Pulmonary artery endothelial cell (primary cell): ENCODE results near the gene GNRHR. TPM values are rescaled to one million over a fixed set of nuclear protein-coding genes. Genes with fewer than 3 reads are reported as not detected.
"Not testable (repeated sequence)": the region's sequence is repeated elsewhere in the genome, so short reads cannot be mapped to it uniquely, and the experiment has no call there.

Experiments
- DNase-seq: peaks from one replicate; pipeline ENCODE4 v3.0.0-alpha.2; 2011; ENCODE audit warnings: low read depth, low spot score
- total RNA-seq: library from RNA; depleted of rRNA; stranded (reverse); fragments of >200 nt; gene quantifications from 2 replicates; pipeline ENCODE4 v1.2.3, GENCODE V29; 2014

GNRHR gene
- total RNA-seq, 1 donor from 2014 or later, result not detected

DNA sequence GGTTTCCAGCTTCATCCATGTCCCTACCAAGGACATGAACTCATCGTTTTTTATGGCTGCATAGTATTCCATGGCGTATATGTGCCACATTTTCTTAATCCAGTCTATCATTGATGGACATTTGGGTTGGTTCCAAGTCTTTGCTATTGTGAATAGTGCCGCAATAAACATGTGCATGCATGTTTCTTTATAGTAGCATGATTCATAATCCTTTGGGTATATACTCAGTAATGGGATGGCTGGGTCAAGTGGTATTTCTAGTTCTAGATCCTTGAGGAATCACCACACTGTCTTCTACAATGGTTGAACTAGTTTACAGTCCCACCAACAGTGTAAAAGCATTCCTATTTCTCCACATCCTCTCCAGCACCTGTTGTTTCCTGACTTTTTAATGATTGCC, 23.7 kb downstream of the GNRHR start:
- not testable (repeated sequence) for DNase-seq

DNA sequence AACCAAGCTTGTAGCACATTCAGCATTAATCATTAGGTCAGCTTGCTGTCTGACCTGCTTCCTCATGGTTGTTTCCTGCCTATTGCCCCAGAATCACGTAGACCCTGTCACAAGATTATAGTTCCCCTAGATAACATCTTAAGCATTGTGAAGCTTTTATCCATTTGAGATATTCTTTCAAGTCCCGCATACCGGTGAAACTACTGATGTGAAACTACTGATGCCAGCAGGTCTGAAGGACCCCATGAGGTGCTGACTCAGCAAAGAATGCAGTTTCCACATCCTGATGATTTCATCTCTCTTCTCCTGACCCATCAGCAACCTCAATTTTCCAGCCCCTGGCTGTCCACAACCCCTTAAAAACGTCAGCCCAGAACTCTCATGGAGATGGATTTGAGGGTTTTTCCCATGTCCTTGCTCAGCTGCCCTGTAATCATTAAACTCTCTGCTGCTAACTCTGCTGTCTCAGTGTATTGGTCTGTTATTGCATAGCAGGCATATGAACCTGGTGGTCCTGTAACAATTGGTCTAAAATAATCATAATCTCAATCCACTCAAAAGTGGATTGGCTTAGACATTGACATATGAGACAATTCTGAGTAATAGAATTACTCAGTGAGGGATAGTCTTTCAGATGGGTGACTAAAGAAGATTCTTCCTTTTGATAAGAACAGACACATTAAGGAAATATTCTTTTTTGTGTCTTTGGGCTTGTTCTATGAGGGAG, 26.9 kb downstream of the GNRHR start:
- no peak for DNase-seq

DNA sequence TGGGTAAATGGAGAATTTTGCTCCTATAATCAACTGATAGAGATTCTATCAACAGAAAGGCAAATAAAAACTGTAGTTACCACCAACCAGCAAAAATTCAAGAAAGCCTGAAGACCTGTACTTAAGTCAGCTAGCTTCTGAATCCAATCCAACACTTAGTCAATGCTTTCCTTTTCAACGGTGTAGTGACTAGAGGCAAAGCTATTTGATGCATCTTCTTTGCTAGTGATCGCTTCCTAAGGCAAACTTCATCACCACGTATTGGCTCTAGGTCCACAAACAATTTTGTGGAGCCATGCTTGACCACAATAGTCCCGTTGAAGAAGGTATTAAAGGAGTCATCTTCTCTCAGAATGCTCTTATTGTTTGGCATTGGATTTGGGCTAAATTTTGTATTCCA, 28.2 kb downstream of the GNRHR start:
- no peak for DNase-seq

DNA sequence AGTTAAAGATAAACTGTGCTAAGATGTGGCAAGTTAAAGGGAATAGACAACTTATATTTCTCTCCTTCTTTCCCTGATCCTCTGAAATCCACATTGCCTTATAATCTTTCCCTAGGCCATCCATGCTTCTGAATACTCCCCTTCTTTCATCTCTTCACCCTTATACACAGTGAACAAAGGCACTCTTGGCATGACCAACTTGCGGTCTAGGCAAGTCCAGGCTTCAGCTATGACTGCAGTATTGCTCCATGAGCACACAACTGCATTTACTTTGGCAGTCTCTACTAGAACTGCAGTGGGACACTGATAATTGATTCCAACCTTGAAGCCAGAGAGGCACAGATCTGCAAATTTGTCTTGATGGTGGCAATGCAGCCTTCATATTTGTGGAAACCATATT, 29.1 kb downstream of the GNRHR start:
- no peak for DNase-seq

DNA sequence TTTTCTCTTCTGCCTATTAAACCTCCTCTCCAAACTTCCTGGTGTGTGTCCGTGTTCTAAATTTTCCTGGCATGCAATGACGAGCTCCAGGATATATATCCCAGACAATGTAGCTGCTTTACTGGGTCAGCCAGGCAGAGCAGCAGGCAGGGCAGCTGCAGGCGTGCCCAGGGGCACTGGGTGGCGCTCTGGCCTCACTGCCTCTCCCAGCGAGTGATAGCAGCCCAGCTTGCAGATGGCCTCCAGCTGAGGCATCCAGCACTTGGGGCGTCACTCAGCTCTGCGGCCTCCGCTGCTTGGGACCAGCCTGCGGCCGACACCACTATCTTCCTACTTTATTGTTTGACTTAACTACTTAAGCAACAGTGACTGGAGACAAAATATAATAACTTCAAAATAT, 30.2 kb downstream of the GNRHR start:
- DNase-seq, result no peak

DNA sequence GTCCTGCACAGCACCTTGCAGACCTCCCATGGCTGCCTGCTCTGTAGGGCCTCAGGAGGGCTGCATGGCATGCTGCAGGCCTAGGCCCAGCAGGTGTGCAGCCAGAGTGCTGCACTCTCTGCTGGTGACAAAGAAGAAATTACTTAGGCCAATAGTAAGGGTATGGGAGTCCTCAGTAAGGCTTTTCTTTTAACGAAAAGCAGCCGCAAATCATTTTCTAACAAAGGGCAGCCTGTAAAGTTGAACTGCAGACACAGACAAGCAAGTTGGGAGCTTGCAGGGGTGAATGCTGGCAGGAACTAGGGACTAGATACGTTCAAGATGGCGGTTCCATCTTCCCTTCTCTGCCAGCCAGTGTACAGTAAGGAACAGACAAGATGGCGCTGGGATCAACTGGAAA, 30.8 kb downstream of the GNRHR start:
- no peak for DNase-seq

DNA sequence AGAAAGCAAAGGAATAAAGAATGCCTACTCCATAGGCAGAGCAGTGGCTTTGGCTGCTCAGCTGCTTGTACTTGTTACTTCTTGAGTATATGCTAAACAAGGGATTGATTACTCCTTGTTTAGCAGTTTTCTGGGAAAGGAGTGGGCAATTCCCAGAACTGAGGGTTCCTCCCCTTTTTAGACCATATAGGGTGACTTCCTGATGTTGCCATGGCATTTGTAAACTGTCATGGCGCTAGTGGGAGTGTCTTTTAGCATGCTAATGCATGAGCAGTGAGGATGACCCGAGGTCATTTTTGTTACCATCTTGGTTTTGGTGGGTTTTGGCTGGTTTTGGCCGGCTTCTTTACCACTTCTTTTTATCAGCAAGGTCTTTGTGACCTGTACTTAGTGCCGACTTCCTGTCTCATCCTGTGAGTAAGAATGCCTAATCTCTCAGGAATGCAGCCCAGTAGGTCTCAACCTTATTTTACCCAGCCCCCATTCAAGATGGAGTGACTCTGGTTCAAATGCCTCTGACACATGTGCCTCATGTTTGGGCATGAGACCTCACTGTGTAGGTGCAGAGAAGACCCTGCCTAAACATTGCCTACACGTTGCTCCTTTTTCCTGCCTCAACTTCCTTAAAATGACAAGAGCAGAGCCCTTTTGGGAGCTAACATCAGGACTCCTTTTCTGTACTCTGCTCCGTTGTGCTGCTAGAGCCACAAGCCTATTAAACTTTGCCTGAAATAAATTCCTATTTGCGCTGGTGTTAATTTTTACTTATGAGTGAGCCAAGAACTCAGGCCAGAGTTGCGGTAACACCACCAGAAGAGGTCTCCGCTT, 32.2 kb downstream of the GNRHR start:
- no peak for DNase-seq

DNA sequence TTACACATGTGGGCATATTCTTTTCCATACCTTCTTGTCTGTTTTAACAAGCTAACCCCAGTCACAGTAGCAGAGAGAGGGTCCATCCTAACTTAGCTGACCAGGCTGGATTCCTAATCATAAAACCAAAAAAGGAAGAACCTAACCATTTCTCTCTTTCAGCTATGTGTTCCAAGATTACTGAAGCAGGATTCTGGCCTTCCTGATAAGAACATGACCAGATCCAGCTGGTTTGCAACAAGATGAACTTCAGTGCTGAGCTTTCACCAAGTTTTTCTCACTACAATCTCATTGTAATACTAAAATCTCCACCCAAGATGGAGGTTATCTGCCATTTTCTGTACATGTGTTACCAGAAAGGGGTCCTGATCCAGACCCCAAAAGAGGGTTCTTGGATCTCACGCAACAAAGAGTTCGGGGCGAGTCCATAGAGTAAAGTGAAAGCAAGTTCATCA, 32.8 kb downstream of the GNRHR start:
- DNase-seq, result no peak

DNA sequence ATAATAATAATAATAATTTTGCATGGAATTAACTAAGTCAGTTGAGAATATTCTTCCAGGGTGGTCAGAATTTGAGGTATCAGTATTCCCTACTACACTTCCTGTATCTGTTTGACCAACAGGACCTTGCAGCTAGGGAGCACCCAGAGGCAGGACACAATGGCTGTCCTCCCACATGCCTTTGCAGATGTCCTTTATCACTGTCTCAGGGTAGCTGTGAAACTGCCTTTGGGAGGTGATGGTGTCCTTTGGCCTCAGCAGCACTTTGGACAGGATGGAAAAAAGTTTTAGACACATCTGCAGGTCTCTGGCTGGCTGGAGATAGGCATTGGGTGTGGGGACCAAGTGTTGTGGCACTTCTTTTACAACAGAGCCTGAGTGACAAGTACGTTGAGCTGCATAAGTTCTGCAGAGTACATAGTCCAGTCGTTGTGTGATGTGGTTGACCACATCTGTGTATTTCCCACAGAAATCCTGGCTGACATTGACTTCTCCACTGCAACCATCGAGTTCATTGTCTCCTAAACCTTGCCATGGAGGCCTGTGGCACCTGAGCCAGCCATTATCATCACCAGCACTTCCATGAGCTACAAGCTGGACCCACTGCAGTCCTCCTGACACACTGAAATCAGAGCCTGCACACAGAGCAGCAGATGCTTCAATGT, 34.1 kb downstream of the GNRHR start:
- DNase-seq, result no peak

DNA sequence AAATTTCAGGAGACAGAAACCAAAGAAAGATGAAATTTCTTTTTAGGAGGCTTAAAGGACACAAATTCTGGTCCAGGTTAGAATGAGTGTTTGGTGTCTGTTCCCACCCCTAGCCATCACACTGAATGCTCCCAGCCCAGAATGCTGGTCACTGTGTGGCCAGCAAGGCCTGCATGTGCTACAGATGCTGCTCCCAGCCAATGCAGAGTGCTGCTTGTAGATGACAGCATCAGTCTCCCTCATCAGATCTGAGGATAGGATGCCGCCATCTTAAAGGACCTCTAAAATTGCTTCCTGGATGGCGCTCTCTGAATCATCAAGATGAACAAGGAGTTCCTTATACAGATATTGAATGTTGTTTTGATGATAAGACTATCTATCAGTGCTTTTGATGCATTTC, 35.3 kb downstream of the GNRHR start:
- DNase-seq, result no peak

DNA sequence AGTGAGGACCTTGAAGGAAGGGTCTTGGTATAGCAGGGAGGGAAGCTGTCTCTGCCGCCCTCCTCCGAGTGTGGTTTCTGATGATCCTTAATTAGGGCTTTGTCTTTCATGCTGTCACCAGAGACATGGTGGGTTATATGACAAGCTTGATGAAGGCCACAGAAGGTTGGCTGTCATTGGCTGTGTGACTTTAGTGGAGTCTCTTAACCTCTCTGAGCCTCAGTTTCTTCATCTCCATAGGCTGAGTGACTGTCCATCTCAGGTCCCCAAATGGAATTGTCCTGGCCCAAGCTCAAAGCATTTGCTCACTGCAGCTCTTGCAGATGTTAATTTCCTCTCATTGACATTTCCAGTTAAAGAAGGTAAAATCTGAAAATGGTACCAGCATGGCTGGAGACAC, 36.6 kb downstream of the GNRHR start:
- no peak for DNase-seq

DNA sequence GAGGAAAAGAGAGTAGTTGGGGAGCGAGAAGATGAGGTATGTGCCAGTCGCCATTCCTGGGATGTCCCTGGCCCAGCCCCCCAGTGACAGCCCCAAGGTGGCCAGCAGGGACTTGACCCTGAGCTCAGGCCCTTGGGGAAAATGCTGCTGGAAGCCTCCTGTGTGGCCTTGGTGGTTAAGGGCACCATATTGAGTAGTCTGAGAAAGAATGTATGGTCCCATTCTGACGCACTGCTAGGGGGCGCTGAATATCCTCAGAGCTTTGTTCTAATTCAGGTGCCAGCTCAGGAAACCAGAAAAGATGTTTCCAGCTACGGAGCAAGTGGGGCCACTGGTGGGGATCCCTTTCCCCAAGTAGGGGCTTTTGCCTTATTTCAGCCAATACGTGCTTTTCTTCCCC, 39.2 kb downstream of the GNRHR start:
- DNase-seq, result no peak

DNA sequence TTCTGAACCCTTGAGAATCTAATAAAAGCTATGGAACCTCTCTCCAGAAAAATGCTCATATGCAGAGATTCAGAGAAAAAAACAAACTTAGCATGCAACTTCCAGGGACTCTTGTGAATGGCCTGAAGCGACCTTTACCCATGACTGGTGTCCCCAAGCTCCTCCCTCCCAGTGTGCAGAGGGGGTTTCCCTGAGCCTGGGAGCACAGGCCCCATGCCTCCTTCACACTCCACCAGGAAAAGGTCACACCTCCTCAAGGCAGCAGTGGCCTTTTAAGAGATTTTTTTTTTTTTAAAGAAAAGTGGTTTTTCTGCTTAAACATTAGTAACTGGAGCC, 40.0 kb downstream of the GNRHR start:
- DNase-seq, result no peak

DNA sequence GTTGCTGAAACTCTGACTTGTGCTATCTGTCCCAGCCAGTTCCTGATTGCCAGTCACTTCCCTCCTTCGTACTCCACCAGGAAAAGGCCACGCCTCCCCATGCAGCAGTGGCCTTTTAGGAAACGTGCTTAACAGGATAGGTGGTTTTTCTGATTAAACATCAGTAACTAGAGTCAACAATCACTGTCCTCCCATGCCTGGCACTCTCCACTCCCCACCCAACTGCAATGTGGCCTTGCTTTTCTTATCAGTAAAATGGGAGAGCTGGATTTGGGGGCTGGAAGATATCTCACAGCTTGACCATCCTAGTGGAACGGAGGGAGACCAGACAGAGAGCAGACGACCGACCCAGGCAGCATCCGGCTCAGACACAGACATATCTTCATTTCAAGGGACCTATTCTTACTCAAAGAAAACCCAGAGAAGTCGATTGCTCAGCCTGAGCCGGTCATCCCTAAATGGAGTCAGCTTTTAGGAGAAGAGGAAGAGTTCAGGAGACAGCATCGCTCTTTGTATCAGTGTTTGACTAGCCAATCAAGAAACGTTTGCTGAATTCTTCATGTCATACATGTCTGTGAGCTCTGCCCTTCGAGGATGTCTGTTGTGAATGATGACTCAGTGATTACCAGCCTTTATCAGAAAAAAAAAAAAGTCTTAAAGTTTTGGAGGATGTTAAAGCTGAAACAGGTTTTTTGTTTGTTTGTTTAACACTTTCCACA, 40.5 kb downstream of the GNRHR start:
- no peak for DNase-seq

DNA sequence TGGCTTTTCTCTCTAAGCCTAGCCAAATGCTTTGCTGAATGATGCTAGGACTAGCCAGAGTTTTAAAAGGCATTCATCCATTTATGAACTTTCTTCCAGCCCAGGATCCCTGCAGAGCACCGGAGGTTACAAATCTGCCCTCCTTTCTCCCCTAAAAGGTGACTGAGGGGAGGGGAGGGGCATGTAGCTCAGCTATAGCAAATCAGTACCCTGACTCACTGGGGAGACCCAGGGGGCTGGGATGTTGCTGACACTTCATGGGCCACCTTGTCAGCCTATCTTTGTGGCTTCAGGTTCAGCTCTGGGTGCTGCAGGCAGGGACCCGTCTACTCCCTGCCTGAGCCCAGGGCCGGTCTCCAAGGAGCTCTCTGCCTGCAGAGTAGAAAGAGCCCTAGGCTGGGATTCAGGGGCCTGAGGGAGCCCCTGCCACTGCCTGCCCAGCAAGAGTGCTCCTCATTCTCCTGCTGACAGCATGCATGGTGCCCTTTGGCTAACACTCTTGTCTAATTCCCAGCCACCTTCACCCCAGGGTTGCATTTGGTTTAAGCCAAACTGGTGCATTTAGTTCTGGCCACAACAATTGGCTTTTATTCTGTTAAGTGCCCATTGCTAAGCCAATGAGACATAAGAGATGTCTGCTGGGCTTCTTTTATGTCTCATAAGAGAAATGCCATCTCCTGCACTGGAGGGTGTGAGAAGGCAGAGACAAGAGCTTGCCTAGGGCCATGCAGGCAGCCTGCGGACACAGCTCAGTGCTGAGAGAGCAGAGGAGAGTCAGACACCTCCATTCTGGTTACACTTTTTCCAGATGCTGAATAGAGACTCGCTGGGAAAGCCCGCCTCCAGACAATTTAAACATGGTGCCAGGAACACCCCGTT, 41.3 kb downstream of the GNRHR start:
- no peak for DNase-seq

DNA sequence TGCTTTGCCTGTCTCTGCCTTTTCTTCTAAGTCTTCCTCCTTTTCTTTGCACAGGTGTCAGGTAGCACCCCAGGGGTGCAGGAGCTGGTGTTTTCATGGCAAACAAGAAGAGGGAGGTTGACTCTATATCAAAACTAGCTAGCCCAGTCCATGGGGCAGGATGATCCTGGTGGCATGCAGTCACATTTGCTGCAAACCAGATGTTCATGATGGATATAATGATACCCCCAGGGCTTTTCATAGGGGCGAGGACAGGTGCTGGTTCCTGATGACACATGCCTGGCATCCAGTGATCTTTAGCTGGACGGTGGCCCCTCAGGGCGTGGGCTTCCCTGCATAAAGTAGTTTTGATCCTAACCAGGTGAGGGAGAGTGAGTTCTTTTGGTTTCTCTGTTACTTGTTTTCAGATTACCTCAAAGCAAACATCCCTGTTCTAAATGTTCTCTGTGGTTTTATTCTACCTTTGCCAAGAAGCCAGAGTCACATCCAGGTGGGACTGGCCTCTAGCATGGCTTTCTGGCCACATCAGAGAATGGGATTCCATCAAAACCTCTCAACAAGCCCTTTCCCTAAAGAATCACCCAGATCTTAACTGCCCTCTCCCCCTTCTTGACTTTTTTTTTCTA, 42.1 kb downstream of the GNRHR start:
- no peak for DNase-seq

DNA sequence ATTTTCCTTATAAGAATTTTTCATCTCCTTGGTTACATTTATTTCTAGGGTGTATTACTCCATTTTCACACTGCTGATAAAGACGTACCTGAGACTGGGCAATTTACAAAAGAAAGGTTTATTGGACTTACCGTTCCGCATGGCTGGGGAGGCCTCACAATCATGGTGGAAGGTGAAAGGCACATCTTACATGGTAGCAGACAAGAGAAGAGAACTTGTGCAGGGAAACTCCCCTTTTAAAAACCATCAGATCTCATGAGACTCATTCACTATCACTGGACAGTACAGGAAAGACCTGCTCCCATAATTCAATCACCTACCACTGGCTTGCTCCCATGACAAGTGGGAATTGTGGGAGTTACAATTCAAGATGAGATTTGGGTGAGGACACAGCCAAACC, 47.5 kb downstream of the GNRHR start:
- not testable (repeated sequence) for DNase-seq

DNA sequence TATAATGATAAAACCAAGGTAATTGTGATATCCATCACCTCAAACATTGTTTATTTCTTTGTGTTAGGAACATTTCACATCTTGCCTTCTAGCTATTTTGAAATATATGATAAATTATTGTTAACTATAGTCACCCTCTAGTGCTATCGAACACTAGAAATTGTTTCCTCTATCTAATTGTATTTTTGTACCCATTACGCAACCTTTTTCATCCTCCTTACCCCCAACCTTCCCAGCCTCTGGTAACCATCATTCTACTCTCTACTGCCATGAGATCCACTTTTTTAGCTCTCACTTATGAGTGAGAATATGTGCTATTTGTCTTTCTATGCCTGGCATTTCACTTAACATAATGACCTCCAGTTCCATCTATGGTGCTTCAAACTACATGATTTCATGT, 49.3 kb downstream of the GNRHR start:
- DNase-seq, result no peak

DNA sequence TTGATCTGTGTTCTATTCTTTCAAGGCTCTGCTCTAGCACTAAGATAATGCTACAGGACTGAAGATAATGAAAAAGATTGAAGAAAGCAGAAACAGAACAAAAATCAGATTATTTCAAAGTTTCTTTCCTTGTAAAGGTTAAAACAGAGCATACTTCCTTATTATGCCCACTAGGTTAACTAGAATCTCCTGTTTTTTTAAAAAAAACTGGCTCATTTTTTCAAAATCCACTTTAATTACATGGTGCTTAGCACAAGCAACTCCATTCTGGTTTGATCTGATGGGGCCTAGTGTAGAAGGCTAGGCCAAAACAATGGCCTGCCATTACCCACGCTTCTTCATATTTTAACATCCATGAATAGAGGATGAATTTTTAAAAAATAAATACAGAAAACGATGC, 52.0 kb downstream of the GNRHR start:
- DNase-seq, result no peak

DNA sequence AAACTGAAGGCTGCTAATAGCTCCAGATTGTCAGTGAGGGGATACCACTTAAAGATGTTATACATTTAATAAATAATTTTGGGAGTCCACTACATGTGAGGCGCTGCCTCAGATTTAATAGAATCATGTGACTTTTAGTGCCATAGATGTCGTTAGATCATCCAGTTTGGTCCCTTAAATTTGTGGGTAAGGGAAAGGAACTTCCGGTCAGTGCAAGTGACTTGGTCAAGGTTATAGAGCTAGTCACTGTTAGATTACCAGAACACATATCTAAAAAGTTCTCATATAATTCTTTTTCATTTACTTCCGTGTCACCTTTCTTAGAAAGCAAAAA, 52.7 kb downstream of the GNRHR start:
- DNase-seq, result no peak
